HTR-8/SVneo (cell line): ENCODE data around the gene RPTOR.

Experiments used
- DNase-seq: peaks from one replicate; pipeline ENCODE4 v3.0.0; 2011; ENCODE audit warnings: low spot score, mixed read lengths; ENCODE audit not compliant: insufficient read length
- FAIRE-seq: peaks from 2 replicates; lab custom pipeline; 2011; peaks lifted over from hg19 to GRCh38; lab: Jason Lieb, UNC

The RPTOR gene

DNA sequence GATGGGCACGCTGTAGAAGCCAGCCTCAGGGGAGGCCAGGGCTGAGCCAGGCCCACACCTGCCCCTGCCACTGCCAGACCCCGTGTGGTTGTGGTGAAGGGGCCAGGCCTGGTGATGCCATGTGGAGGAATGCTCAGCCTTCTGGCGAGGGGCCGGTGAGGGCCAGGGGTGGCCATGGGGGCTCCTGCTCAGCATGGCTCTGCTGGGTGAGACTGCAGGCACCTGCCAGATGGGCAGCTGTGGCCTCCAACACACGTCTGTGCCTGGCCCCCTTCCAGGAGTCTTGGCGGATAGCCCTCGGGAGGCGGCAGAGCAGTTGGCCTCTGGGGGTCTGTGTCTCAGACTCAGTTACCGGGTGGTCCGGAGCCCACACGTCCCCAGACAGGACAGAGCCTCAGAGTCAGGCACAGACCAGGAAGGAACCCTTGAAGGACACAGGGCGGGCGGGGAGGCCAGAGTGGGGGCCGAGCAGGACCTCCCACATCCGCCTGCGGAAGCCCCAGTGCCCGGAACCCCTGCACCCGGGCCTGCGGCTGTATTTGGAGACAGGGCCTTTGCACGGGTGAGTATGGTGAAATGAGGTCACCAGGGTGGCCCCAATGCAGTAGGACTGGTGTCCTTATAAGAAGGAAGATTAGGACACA is 424.5 kb downstream of the RPTOR start:
- FAIRE-seq = no peak
- DNase-seq = no peak

DNA sequence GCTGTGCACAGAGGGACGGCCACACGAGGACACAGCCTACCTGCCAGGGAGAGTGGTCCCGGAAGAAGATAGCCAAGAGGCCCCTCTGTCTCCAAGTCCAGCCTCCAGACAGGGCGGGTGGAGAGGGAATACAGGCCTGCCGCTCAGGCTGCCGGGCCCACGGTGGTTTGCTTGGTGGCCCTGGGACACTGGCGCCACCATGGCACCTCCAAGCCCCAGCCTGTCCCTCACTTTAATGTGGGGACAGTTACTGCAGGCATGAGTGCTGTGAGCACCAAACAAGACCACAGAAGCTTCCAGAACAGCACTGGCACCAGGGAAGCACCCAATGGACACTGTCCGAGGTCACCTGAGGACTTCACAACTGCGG is 425.0 kb downstream of the RPTOR start:
- FAIRE-seq (no peak), DNase-seq (no peak)

DNA sequence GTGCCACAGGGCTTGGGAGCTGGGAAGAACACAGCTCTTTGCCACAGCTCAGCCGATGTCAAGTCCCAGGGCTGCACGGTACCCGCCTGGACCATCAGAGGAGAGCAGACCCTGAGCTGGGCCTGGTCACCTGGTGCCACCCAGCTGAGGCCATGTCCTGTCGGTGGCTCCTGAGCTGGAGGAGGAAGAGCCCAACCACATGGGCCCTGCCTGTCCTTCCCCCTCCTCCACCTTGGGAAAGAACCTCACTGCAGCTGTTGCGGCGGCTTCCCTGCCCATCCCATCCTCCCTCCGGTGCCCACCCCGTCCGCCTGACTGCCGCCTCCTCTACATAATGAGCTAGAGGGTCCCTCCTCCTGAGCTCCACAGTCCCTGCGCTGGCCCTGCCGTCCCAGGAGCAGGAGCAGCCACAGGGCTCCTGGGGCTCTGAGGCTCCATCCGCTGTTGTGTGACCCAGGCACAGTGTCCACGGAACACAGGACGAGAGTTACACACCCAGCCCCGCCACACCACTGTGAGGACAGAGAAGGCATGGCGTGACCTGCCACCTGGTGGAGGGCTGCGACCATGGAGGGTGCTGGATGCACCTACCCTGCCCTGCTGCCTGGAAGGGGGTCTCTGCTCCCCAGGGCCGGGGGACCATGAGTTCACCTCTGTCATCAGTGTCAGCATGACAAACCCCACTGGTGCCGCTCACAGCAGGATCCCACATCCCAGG is 425.6 kb downstream of the RPTOR start:
- FAIRE-seq (peak; percentile 64), DNase-seq (peak; percentile 59)

DNA sequence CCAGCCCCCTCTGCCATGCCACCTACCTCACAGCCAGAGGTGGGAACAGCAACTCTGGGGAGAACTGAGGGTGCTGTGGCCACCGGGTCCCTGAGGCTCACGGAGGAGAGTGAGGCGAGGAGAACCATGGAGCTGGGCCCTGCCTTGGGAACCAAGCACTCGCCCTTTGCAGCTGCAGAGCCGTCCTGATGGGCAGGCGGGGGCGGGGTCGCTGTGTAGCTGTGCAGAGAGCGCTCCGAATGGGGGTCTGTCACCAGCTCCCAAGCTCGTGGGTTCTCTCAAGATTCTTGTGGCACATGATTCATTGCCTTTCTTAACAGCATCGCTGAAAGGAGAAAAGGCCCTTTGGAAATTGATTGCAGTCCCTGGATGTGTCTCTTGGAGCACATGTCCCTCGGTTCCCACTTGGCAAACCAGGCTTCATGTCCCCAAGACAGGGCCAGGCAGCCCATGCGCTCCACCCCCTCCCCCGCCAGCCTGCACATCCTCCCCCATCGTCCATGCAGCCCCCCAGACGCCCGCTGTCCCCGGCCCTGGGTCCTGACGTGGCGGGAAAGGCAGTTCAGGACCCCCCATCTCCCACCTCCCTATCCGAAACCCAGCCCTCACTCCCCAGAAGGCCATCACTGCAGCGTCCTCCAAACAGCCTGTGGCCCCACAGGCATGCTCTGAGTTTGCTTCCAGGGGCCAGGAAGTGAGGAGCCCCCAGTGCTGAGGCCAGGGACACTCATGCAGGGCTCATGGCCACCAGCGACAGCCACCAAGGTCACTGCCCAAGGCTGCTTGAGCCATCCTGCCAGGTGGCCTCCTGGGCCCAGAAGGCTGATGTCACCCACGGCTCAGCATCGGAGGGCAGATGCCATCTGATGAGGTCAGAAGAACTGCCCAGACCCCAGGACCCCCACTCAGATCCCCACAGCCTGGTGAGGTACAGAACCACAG is 426.4 kb downstream of the RPTOR start:
- DNase-seq (no peak), FAIRE-seq (no peak)

DNA sequence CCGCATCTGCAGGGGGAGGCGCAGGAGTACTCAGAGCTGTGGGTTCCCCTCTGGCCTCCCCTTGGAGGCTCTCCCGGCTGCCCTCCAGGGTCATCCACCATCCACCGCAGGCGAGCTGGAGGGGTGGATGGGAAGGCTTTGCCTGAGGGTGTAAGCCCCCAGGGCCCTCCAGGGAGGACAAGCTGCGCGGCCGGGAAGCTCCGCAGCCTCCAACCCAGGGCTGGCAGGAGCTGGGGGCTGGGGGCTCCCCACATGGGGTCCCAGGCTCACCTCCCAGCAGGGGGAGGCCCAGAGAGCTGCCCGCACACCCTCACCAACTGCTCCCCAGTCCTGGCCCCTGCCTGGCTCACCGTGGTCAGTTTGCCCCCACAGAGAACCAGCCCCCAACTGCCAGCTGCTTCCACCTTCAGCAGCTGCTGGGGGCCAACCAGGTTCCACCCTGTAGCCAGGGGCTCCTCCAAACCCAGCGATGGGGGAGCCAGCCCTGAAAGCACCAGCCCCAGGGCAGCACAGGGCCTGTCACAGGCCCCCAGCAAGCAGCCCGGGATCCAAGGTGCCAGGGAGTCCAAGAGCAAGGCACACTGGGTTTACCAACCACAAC is 427.2 kb downstream of the RPTOR start:
- DNase-seq (no peak), FAIRE-seq (no peak)

DNA sequence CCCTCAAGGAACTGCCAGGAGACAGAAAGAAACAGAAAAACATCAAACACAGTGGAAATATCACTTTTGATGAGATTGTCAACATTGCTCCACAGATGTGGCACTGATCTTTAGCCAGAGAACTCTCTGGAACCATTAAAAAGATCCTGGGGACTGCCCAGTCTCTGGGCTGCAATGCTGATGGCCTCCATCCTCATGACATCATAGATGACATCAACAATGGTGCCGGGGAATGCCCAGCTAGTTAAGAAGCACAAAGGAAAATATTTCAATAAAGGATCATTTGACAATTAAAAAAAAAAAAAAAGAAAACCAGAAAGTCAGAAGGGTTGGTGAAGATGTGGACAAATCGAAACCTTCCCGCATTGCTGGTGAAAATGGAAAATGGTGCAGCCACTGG is 432.1 kb downstream of the RPTOR start:
- FAIRE-seq = no peak

DNA sequence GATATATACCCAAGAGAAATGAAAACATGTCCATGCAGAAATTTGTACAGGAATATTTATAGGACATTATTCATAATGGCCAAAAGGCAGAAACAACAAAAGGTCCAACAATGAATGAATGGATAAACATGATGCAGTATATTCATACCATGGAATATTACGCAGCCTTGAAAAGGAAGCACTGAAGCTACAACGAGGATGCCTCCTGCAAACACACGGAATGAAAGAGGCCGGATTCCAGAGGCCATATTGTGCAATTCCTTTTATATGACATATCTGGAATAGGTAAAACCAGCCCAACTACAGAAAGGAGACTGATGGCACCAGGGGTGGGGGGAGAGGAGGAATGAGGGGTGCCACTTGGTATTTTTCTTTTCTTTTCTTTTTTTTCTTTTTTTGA is 432.5 kb downstream of the RPTOR start:
- FAIRE-seq (no peak), DNase-seq (no peak)

More for the DNA sequence above, 432.1 kb downstream of the RPTOR start:
- DNase-seq = no peak

DNA sequence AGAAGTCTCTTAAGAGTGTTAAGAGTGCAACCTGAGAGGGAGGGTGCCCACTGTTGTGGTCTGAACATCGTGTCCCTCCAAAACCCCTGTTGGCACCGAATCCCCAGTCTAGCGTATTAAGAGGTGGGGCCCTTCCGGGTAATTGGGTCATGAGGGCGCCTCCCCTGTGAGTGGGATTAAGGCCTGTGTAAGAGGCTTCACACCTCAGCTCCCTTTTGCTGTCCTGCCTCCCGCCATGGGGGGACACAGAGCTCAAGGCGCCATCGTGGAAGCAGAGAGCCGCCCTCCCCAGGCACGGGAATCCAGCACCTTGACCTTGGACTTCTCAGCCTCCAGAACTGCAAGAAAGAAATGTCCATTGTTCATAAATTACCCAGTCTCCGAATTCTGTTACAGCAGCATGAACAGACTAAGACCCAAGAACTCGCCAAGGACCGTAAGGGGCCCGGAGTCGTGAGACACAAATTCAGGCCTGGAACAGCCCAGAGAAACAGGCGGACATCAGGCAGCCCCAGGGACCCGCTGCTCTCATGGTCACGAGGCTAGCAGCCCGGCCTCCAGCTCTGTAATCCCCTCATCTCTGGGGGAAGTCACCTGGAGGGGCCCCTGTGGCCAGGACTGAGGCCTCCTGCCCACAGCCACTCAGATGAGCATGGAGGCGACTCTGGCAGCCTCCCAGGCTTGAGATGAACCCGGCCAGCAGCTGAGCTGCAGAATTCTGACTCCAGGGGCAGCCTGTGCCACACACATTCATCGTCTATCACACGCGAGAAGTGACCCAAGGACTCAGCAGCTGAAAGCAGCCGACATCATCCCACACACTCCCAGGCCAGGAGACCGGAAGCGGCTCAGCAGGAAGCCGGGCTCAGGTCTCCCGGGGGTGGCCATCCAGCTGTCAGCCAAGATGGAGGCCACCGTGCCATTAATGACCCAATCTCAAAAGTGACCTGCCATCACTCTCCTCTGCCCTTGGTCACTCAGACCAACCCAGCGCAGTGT is 434.2 kb downstream of the RPTOR start:
- FAIRE-seq = no peak

DNA sequence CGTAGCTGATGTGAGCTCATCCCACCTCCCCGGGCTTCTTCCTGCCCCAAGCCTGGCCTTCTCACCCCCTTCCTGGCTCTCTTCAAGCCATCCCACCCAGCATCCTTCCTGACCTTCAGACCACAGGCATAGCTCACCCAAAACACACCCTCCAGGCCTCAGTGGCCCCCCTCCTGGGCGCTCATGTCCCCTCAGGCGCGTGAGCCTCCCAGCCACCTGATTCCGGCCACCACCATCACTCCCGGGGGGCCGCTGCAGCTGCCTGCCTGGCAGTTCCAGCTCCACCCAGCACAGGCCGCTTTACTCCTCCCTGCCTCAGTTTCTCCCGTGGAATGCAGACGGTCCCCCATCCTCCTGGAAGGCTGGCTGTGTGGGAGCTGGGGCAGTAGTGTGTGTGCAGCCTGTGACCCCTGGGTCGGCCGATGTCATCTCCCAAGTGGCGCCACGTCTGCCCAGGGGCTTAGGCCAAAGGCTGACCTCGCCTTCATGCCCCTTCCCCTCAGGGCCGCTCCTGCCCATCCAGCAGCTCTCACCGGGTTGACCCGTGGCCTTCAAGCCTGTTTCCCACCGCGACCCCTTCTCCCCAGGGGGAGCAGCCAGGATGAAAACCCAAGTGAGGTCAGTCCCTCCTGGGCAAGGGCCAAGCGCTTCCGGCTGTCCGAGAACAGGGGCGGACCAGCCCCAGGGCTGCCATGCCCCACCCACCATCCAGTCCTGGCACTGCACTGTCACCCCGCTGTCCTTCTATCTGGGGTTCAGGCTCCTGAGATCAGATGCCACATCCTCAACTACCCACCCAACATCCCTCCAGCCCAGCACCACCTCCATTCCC is 435.1 kb downstream of the RPTOR start:
- FAIRE-seq = no peak
- no peak for DNase-seq

More for the DNA sequence above, 434.2 kb downstream of the RPTOR start:
- no peak for DNase-seq

DNA sequence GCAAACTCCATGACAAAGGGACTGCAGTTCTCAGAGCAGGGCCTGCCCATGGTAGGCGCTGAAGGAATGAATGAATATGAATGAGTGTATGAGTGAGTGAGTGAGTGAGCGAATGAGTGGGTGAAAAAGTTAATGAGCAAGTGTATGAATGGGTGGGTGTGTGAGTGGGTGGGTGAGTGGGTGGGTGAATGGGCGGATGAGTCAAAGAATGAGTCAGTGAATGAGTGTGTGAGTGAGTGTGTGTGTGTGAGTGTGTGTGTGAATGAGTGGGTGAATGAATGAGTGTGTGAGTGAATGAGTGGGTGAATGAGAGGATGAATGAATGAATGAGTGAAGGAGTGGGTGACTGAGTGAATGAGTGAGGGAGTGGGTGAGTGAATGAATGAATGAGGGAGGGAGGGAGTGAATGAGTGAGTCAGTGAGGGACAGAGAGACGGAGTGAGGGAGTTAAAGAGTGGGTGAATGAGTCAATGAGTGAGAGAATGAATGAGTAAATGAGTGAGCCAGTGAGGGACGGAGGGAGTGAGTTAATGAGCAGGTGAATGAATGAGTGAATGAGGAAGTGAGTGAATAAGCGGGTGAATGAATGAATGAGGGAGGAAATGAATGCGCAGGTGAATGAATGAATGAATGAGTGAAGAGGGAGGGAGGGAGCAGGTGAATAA is 435.9 kb downstream of the RPTOR start:
- FAIRE-seq = peak; percentile 89
- DNase-seq = no peak

DNA sequence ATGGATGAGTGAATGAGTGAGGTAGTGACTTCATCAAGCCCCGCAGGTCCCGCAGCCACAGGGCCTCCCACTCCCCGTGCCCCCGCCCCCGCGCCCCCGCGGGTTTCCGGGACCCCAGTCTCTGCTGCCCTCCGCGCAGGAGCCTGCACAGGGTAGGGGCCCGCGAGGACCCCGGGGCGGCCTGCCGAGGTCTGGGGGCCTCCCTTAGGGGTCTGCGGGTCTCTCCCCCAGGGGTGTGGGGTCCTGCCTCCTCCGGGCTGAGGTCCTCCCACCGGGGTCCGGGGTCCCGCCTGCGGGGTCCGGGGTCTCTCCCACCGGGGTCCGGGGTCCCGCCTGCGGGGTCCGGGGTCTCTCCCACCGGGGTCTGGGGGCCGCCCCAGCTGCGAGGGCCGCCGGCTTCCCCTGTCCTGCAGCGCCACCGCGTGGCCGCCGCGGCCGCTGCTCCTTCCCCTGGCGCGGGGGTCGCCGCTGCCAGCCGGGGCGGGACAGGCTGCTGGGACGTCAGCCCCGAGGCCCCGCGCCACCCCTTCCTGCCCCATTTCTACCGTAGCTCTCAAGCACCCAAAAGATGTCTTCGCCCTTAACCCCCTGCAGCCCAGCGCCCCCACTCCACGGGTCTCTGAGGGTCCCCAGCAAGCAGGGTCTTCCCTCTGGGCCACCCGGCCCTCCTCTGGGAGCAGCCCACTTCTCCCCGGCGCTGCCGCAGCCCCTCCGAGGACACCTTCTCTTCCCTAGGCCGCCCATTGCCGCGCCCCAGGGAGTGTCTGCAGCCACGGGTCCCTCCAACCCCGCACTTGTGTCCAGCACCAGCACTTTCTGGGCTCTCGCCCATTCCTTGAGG is 436.6 kb downstream of the RPTOR start:
- peak; percentile 56 for DNase-seq
- no peak for FAIRE-seq

DNA sequence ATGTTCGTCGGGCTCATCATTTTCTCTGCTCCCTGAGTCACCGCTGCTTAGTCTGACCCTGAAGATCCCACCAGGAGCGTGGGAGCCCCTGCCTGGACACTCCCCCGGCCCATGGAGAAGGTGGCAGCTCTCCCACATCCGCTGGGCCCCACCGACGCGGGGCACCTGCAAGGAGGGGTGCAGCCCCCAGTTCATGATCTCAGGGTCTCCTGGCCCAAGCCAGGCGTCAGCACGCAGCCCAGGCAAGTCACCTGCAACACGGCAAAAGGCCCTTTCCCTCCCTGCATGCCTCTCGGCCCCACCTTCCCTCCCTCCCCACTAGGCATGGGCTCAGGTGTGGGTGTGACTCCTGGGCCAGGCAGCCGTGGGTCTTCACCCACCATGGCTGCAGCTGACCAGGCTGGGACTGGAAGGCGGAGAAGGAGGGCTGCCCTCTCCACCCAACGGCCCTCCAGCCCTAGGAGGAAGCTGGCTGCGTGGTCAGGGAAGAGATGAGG is 437.3 kb downstream of the RPTOR start:
- FAIRE-seq (peak; percentile 74), DNase-seq (no peak)

DNA sequence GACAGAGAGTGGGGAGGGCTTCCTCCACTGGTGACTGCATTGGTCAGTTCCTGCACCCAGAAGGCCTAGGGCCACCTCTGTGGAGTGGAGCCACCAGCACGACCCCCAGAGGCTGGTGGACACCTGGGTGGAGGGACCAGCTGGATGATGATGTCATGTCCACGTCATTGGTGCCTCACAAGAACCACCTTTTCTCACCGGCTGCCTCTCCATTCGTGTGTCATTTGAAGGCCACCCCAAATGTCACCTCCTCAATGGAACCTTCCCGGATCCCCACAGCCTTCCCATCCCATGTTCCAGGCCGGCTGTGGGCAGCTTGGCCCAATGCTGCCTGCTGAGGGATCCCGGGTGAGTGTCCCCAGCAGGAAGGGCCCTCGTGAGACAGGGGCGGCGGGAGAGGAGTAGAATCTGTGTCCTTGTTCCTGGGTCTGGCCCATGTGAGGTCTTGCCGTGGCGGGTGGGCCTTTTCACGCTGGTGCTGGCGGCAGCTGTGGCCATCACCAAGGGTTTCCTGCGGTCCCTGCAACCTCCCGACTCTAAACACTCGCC is 437.9 kb downstream of the RPTOR start:
- FAIRE-seq (no peak), DNase-seq (no peak)

DNA sequence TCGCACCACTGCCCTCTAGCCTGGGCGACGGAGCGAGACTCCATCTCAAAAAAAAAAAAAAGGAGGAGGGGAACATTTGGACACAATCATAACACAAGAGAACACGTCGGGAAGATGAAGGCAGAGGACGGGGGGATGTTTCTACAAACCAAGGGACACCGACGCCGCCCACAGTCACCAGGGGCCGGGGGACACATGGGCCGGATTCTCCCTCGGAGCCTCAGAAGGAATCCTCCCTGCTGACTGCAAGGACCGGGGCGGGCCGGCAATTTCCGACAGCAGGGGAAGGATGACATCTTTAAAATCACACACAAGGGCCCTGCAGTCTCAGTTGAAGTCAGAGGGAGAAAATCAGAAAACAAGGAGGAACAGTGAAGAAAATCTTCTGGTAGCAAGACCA is 438.9 kb downstream of the RPTOR start:
- no peak for FAIRE-seq
- DNase-seq = no peak

DNA sequence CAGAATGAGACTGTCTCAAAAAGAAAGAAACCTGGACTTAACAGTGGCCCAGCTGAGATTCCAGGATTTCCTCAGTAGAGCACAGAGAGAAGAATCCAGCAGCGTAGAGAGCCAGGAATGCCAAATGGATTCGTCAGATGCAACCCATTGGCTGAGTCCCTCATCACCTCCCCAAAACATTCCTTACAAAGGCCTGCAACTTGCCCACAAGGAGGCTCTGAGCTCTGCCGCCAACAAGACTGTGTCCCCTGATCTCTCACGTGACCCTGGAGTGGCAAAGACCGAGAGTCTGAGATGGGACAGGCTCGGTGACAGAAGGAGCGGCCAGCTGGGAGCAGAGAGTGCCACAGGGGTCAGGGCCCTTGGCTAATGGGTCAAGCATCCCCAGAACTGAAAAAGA is 440.1 kb downstream of the RPTOR start:
- FAIRE-seq (peak; percentile 69), DNase-seq (peak; percentile 87)

DNA sequence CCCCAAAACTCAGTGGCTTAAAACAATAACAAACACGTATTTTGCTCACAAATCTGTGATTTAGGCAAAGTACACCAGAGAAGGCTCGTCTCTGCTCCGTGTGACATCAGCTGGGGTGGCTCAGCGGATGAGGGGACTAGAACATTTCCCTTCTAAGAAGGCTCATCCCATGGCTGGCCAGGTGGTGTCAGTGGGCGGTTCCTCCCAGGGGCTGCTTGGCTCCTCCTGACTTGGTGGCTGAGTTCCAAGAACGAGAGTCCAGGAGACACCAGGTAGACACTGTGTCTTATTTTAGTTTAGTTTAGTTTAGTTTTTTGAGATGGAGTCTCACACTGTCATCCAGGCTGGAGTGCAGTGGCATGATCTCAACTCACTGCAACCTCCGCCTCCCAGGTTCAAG is 441.4 kb downstream of the RPTOR start:
- FAIRE-seq (no peak), DNase-seq (no peak)
